Mesendoderm (in vitro differentiated cells): ENCODE results near the gene LGALS3BP. TPM values are rescaled to one million over a fixed set of nuclear protein-coding genes. Genes with fewer than 3 reads are reported as not detected.

Source experiments
- DNase-seq: peaks from one replicate; pipeline ENCODE4 v3.0.0; 2013
- H2AK5ac ChIP-seq: 2 replicates; pipeline ENCODE4 v1.6.1; 2013; ENCODE audit warnings: low read length, inconsistent platforms
- H2BK120ac ChIP-seq: 2 replicates; pipeline ENCODE4 v1.6.1; 2013; ENCODE audit warnings: low read depth, mild to moderate bottlenecking, low read length, moderate library complexity, mixed read lengths
- H2BK15ac ChIP-seq: replicated peaks from 2 replicates; pipeline ENCODE4 v1.6.1; 2013; ENCODE audit warnings: low read depth, mild to moderate bottlenecking, moderate library complexity
- H2BK5ac ChIP-seq: 2 replicates; pipeline ENCODE4 v1.6.1; 2013; ENCODE audit warnings: low read length, inconsistent platforms
- H3K18ac ChIP-seq: 2 replicates; pipeline ENCODE4 v1.6.1; 2013; ENCODE audit warnings: mild to moderate bottlenecking, low read length, mixed read lengths
- H3K23ac ChIP-seq: one replicate; pipeline ENCODE4 v1.6.1; 2013; ENCODE audit warnings: low read length
- H3K27ac ChIP-seq: 2 replicates; pipeline ENCODE4 v1.5.1; 2013; ENCODE audit warnings: low read depth, mild to moderate bottlenecking, inconsistent platforms, low read length, moderate library complexity
- H3K27me3 ChIP-seq: 2 replicates; pipeline ENCODE4 v1.6.1; 2013; ENCODE audit warnings: low read length, control low read depth, mild to moderate bottlenecking, inconsistent platforms; ENCODE audit not compliant: insufficient read depth, poor library complexity
- H3K36me3 ChIP-seq: 2 replicates; pipeline ENCODE4 v1.6.1; 2013; ENCODE audit warnings: low read length, inconsistent platforms; ENCODE audit not compliant: control insufficient read depth, insufficient read depth
- H3K4ac ChIP-seq: one replicate; pipeline ENCODE4 v1.6.1; 2013; ENCODE audit warnings: low read depth, mild to moderate bottlenecking, low read length, moderate library complexity
- H3K4me1 ChIP-seq: 2 replicates; pipeline ENCODE4 v1.6.1; 2013; ENCODE audit warnings: low read depth, low read length, inconsistent platforms; ENCODE audit not compliant: control insufficient read depth
- H3K4me2 ChIP-seq: 2 replicates; pipeline ENCODE4 v1.6.1; 2013; ENCODE audit warnings: low read length
- H3K4me3 ChIP-seq: 2 replicates; pipeline ENCODE4 v1.5.1; 2013; ENCODE audit warnings: mild to moderate bottlenecking, low read length
- H3K56ac ChIP-seq: one replicate; pipeline ENCODE4 v1.6.1; 2013; ENCODE audit warnings: low read length
- H3K79me1 ChIP-seq: 2 replicates; pipeline ENCODE4 v1.6.1; 2013; ENCODE audit warnings: low read length, inconsistent platforms
- H3K79me2 ChIP-seq: 2 replicates; pipeline ENCODE4 v1.6.1; 2013; ENCODE audit warnings: mild to moderate bottlenecking, low read length; ENCODE audit not compliant: control insufficient read depth, insufficient read depth
- H3K9ac ChIP-seq: 2 replicates; pipeline ENCODE4 v1.6.1; 2013; ENCODE audit warnings: low read length, inconsistent platforms
- H4K5ac ChIP-seq: one replicate; pipeline ENCODE4 v1.6.1; 2013; ENCODE audit warnings: low read length
- H4K8ac ChIP-seq: one replicate; pipeline ENCODE4 v1.6.1; 2013; ENCODE audit warnings: low read depth, mild to moderate bottlenecking, control low read depth, low read length, moderate library complexity
- WGBS: extraction: QIAGEN DNeasy Blood & Tissue Kit; methylation state at CpG from one replicate; pipeline ENCODE4 v1.1.7; 2013; ENCODE audit warnings: low lambda C conversion rate, missing lambda C conversion rate; ENCODE audit not compliant: insufficient coverage; ENCODE audit errors: extremely low coverage; 5-methylcytosine and 5-hydroxymethylcytosine counted together
- polyA plus RNA-seq, 2 experiments: library from polyadenylated mRNA; stranded (reverse); fragments of 200-250 nt; gene quantifications; one replicate each; pipeline ENCODE4 v1.2.3, GENCODE V29; 2013

LGALS3BP gene
- 15.3 TPM for polyA plus RNA-seq (2013, experiment 1 of 2)
- 15.6 TPM for polyA plus RNA-seq (2013, experiment 2 of 2)

GRCh38 chr17:78979780-78980623 lies at the start of gene LGALS3BP:
TSS of gene LGALS3BP (minus strand) at chr17:78979923. CDS start at chr17:78977191, 2,732 bp downstream.
- Histone ChIP-seq H2BK120ac (no peak within 1 kb of the TSS), H3K79me2 (no peaks in the 10 kb centered on the region), H2BK5ac (no peak within 1 kb of the TSS), H3K36me3 (no peaks in the 10 kb centered on the region), H3K18ac (no peak within 1 kb of the TSS), H2AK5ac (no peak within 1 kb of the TSS), H4K8ac (no peak within 1 kb of the TSS), H3K4me1 (peaks cover 2% of the 10 kb centered on the region), H3K4me3 (no peak within 1 kb of the TSS), H3K56ac (peak within 1 kb of the TSS; percentile 80), H3K4me2 (no peak within 1 kb of the TSS), H3K79me1 (no peaks in the 10 kb centered on the region), H3K27me3 (no peaks in the 10 kb centered on the region), H3K23ac (no peak within 1 kb of the TSS), H4K5ac (no peak within 1 kb of the TSS), H2BK15ac (no peak within 1 kb of the TSS), H3K4ac (no peak within 1 kb of the TSS), H3K9ac (peak within 1 kb of the TSS; percentile 32), H3K27ac (no peak within 1 kb of the TSS)
- peak; percentile 70 for DNase-seq
- WGBS, result no CpG with 5 or more reads among the region's 16 CpGs

GRCh38 chr17:79028496-79029326 lies 49.0 kb upstream of the LGALS3BP start:
- Histone ChIP-seq H3K9ac (no peak overlapping the region), H3K4me1 (no peaks in the 10 kb centered on the region), H3K36me3 (no peaks in the 10 kb centered on the region), H2BK5ac (no peak overlapping the region), H3K27ac (no peak overlapping the region), H3K79me1 (no peaks in the 10 kb centered on the region), H4K8ac (no peak overlapping the region), H3K27me3 (peaks cover 8% of the 10 kb centered on the region), H3K4ac (no peak overlapping the region), H3K79me2 (no peaks in the 10 kb centered on the region), H3K4me2 (no peak overlapping the region), H3K23ac (no peak overlapping the region), H4K5ac (no peak overlapping the region), H3K18ac (no peak overlapping the region), H2BK120ac (no peak overlapping the region), H2BK15ac (no peak overlapping the region), H2AK5ac (no peak overlapping the region), H3K56ac (no peak overlapping the region), H3K4me3 (no peak overlapping the region)
- no CpG with 5 or more reads among the region's 17 CpGs for WGBS
- no peak for DNase-seq

DNA sequence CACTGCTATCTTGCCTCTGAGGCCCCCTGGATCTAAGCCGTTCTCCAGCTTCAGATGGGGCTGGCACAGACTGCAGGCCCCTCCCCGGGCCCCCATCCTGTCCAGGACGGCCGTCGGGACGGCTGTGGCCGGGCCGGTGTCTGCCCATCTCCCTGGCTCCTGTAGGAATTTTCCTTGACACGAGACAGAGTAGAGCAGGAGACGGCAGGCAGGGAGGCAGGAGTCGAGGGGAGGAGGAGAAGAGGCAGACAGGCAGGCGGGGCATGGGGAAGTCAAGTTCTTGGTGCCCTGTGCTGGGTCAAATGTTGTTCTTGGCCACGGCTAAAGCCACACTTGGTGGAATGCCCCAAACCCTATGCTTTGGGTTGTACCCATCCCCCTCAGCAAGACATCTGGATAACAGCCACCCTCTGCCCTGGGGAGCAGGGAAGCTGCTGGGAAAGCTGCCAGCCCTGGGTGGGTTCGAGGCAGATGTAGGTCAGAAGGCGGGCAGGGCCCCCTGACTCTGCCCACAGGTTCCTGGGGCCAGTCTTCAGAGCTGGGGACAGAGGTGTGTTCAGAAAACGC lies 48.3 kb upstream of the LGALS3BP start:
- H3K18ac ChIP-seq, result no peak overlapping the region
- H2BK5ac ChIP-seq, result no peak overlapping the region
- H3K4me3 ChIP-seq, result no peak overlapping the region
- no peak overlapping the region for H3K23ac ChIP-seq
- H2BK15ac ChIP-seq, result no peak overlapping the region
- no CpG with 5 or more reads among the region's 16 CpGs for WGBS
- H3K4me2 ChIP-seq, result no peak overlapping the region
- no peaks in the 10 kb centered on the region for H3K4me1 ChIP-seq
- no peak overlapping the region for H2BK120ac ChIP-seq
- no peaks in the 10 kb centered on the region for H3K79me1 ChIP-seq
- no peak overlapping the region for H3K9ac ChIP-seq
- no peak overlapping the region for H4K8ac ChIP-seq
- H3K56ac ChIP-seq, result no peak overlapping the region
- no peak overlapping the region for H3K27ac ChIP-seq
- no peak overlapping the region for H2AK5ac ChIP-seq
- H4K5ac ChIP-seq, result no peak overlapping the region
- H3K36me3 ChIP-seq, result no peaks in the 10 kb centered on the region
- H3K79me2 ChIP-seq, result no peaks in the 10 kb centered on the region
- peaks cover 8% of the 10 kb centered on the region for H3K27me3 ChIP-seq
- H3K4ac ChIP-seq, result no peak overlapping the region
- no peak for DNase-seq

DNA sequence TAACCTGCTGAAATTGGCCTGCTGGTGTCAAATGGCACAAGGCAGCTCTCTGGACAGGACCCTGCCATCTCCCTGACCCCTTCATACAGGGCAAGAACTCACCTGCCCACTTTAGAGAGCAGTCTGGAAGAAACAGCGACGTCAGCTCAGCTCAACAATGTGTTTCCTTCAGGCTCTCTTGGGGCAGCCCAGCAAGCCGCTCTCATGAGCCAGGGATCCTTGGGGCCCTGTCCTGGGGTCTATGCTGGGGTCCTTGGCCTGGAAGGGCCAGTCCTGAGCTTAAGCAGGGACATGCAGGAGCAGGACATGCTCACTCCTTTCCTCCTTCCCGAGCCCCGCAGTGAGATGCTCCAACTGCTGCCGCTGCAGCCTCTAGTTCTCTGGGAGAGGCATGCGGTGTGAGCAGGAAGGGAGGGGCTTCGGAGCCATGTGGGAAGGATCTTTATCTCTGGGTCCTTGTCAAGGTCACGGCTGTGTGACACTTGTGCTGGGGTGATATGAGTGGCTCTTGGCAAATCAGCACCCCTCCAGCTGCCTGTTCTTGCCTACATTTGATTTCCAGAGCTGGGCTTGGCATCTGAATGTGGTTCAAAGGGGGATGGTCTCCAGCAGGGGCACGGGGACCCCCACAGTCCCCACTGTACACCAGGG lies 47.7 kb upstream of the LGALS3BP start:
- Histone ChIP-seq H2BK15ac (no peak overlapping the region), H3K4me3 (no peak overlapping the region), H3K79me2 (no peaks in the 10 kb centered on the region), H2AK5ac (no peak overlapping the region), H3K18ac (no peak overlapping the region), H3K36me3 (no peaks in the 10 kb centered on the region), H3K4ac (no peak overlapping the region), H4K5ac (no peak overlapping the region), H3K27me3 (peaks cover 8% of the 10 kb centered on the region), H3K9ac (no peak overlapping the region), H3K79me1 (no peaks in the 10 kb centered on the region), H2BK120ac (no peak overlapping the region), H2BK5ac (no peak overlapping the region), H3K23ac (no peak overlapping the region), H4K8ac (no peak overlapping the region), H3K27ac (no peak overlapping the region), H3K4me1 (no peaks in the 10 kb centered on the region), H3K56ac (no peak overlapping the region), H3K4me2 (no peak overlapping the region)
- DNase-seq, result peak; percentile 58
- WGBS, result no CpG with 5 or more reads among the region's 10 CpGs

GRCh38 chr17:79026376-79027273 lies 46.9 kb upstream of the LGALS3BP start:
- H2BK5ac ChIP-seq, result no peak overlapping the region
- H3K27me3 ChIP-seq, result peaks cover 8% of the 10 kb centered on the region
- WGBS, result no CpG with 5 or more reads among the region's 16 CpGs

More at GRCh38 chr17:79026376-79027273, 46.9 kb upstream of the LGALS3BP start:
- DNase-seq, result no peak
- Histone ChIP-seq H4K8ac (no peak overlapping the region), H2BK120ac (no peak overlapping the region), H3K79me2 (no peaks in the 10 kb centered on the region), H3K79me1 (no peaks in the 10 kb centered on the region), H3K23ac (no peak overlapping the region), H3K18ac (no peak overlapping the region), H3K9ac (no peak overlapping the region), H2AK5ac (no peak overlapping the region), H2BK15ac (no peak overlapping the region), H3K27ac (no peak overlapping the region), H3K36me3 (no peaks in the 10 kb centered on the region), H3K4me2 (no peak overlapping the region), H3K56ac (no peak overlapping the region), H3K4me1 (no peaks in the 10 kb centered on the region), H3K4ac (no peak overlapping the region), H3K4me3 (no peak overlapping the region), H4K5ac (no peak overlapping the region)
